T47D (cell line): ENCODE measurements around the gene RET.

ENCODE experiments used
- DNase-seq, 2 experiments: peaks; one replicate each; pipeline versions ENCODE4 v3.0.0 to v3.0.0-alpha.2; 2011 to 2012; ENCODE audit warnings: low read depth in 1 of 2, low spot score in 1 of 2
- JUND ChIP-seq: IDR thresholded peaks from 2 replicates; pipeline ENCODE4 v1.6.1; 2012; ENCODE audit warnings: low read depth
- in situ Hi-C: cut with HindIII; loops from 2 replicates; pipeline ENCODE4 v1.10.0; 2016; ENCODE audit warnings: low sequenced_read_pairs, low pct_unique_long_range_greater_than_20kb

The RET gene

DNA sequence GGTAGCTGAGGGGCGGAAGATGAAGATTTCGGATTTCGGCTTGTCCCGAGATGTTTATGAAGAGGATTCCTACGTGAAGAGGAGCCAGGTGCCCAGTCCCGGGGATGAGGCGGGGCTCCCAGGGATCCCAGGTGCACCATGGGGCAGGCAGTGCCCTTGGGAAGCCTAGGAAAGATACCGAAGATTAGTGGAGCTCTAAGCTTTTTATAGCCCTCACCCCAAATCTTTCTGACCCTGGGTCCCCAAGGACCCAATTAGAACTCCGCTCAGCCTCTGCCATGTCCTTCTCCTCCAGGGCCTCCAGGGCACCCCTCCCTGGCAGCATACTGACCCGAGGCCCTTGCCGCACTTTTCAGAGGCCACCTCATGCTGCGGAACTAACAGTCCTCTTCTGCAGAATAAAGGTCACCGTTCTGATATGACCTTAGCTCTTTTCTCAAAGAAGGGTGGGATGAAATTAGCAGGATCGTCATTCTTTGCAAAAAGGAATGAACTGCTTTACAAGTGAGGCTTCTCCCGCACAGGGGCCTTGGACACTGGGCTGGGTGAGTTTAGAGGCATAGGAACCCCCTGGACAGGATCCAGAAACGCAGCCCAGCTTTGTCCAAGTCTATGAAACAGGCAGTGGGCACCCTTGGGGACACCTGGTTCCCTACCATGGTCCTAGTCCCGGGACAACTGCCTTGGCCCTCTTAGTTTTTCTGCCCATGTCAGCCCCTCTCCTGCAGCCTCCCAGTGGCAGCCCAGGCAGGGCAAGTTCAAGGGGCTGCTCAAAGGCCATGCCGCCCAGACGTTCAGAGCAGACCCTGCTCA, 43.5 kb downstream of the RET start:
- in situ Hi-C loops = no loop called here
- no peak for TF ChIP-seq JUND

DNA sequence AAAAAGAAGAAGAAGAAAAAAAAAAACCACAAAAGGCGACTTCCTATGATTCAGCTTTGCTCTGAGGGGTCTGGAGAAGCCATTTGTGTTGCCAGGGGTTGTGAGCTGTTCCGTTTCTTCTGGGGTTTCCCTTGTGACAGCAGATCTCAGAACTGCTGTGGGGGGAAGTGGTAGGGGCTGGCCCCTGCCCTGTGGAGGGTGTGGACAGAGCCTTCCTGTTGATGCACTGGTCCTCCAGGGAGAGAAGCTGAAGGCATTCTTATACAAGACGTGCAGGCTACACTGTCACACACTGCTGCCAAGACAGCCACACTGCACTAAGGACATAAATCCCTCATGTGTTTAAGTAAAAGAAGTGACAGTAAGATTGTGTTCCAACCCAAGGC, 44.1 kb downstream of the RET start:
- DNase-seq = no peak
- no peak for TF ChIP-seq JUND
- in situ Hi-C loops = no loop called here

More for the DNA sequence above, 43.5 kb downstream of the RET start:
- DNase-seq = no peak

DNA sequence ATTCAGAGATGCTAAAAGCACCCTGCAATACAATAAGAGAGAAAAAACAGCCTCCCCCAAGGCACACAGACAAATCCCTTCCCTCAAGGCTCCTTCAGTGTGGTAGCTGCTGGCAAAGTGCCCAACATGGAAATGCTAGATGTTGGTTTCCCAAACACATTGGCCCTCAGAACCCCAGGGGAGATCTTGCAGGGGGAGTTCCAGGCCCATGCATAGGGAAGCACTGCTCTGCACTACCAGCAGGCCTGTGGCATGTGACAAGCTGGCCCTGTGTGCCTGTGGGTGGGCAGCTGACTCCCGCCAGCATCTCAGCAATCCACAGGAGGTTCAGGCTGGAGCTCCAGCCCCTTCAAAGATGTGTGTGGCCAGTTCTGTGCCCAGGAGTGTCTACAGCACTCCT, 44.6 kb downstream of the RET start:
- in situ Hi-C loops = no loop called here
- no peak for DNase-seq
- TF ChIP-seq JUND = no peak

DNA sequence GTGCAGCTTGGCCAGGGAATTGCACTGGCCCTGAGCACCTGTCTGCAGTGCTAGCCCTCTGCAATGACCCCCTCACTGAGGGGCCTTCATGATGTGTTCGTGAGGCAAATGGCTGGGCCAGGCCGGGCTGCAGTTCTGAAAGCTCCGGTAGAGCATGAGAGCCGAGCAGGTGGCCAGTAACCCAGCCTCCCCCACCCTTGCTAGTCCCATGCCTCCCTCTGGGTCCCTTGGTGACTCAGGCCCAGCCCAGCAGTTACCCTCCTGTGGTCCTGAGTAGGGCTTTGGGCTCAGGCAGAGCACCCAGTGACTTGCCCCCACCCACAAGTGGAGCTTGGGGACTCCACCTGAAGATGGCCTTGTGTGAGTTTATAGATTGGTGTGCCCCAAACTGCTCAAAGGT, 45.2 kb downstream of the RET start:
- in situ Hi-C loops = no loop called here
- TF ChIP-seq JUND = no peak
- DNase-seq = no peak

DNA sequence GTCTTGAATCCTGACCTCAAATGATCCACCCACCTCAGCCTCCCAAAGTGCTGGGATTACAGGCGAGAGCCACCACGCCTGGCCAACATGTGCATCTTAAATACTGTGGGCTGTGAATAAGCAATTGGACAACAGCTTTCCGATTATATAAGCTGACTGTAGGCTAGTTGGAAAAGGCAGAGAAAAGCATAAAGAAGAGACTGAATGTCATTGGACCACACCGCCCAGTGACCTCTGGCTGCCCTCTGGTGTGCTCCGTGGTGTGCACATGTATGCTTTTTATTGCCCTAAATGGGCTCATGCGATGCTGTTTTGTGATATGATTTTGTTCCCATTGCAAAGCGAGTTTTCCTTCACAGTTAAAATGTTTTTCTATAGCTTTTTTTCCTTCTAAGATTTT, 46.0 kb downstream of the RET start:
- in situ Hi-C loops = no loop called here
- no peak for DNase-seq

DNA sequence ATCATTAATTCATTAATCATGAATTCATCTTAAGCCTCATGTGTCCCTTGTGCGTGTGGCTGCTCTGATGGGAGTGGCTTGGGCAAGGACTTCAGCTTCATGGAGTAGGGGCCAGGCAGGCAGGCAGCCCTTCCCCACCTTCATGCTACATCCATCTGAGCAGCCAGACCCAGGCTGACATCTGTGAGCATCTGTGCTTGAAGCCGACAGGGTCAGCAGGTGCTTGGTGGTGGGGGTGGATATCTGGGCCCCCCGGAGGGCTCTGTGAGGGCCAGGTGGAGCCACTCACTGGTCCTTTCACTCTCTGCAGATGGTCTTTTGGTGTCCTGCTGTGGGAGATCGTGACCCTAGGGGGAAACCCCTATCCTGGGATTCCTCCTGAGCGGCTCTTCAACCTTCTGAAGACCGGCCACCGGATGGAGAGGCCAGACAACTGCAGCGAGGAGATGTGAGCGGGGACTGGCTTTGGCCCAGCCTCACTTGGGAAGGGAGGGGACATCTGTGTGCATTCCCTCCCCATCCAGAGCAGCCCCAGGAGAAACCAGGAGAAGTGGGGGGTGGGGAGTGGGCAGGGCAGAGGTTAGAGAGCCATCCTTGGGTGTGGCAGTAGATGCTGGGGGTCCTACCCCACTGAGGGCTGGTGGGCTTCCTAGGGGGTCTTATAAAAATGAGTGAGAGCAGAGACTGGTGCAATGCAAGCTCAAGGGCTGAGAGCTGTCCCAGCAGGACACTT, 46.7 kb downstream of the RET start:
- DNase-seq = no peak
- no peak for TF ChIP-seq JUND
- in situ Hi-C loops = no loop called here

More for the DNA sequence above, 46.0 kb downstream of the RET start:
- TF ChIP-seq JUND = no peak

DNA sequence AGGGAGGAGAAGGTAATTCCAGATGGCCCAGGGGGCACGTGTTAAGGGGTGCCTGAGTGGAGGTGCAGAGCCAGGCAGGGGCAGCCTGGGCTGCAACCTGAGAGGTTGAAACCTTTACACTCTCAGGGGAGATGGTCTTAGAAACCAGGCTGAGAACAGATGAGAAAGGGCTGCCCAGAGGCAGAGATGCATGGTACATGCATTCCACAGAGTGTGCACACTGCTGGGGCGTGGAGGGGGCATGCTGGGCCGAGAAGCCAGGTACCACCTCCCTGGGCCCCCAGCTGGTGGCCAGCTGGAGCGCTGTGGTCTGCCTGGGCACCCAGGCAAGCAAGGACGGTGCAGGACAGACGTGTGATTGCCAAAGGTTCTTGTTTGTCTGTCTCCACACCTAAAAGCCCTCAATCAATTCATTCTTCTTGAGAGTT, 47.2 kb downstream of the RET start:
- DNase-seq = no peak
- in situ Hi-C loops = no loop called here
- no peak for TF ChIP-seq JUND

DNA sequence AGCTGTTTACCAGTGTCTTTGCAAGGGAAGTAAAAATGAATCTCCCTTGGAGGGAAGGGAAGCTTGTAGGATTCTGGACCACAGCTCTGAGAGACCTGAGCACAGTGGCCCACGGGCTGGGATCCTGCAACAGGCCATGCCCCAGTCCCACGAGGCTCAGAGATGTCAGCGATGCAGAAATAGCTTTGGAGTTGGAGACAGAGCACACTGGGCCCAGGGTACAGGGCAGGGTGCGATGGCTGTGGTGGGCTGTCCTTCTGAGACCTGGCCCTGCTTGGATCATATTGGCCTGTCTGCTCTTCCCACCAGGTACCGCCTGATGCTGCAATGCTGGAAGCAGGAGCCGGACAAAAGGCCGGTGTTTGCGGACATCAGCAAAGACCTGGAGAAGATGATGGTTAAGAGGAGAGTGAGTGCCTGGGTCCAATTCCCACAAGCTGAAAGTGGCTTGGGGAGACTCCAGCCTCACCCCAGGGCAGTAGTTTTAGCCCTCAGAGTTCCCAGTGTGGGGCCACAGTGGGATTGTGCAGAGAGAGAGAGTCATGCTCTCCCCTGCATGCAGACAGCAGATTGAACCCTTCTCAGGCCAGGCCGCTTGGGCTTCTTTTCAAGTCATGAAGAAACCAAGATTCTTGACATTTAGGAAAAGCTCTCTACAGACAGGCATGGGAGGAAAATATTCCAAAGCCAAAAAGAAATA, 47.9 kb downstream of the RET start:
- no peak for DNase-seq
- no peak for TF ChIP-seq JUND
- in situ Hi-C loops = no loop called here

DNA sequence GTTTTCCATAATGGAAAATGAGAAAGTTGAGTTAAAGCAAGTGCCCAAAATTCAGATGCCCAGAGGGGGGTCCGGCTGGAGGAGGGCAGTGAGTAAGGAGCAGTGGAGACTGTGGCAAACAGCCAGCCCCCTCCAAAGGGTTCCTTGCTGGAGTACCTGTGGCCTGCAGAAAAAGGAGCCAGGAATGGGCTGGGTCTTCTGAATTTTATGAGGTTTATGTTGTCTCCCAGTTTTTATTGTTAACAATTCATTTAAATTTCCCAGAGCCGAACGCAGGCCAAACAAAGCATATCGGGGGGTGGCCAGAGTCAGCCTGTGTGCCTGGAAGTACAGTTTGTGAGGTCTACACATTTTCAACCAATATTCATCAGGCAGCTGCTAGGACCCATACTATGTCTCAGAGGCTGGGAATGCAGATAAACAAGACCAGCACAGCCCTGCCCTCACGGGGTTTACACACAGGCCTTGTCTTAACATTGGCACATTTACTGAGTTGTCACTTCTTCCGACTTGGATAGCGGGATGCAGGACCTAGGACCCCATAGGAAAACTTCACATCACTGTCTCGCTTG, 48.5 kb downstream of the RET start:
- in situ Hi-C loops = no loop called here
- no peak for TF ChIP-seq JUND

DNA sequence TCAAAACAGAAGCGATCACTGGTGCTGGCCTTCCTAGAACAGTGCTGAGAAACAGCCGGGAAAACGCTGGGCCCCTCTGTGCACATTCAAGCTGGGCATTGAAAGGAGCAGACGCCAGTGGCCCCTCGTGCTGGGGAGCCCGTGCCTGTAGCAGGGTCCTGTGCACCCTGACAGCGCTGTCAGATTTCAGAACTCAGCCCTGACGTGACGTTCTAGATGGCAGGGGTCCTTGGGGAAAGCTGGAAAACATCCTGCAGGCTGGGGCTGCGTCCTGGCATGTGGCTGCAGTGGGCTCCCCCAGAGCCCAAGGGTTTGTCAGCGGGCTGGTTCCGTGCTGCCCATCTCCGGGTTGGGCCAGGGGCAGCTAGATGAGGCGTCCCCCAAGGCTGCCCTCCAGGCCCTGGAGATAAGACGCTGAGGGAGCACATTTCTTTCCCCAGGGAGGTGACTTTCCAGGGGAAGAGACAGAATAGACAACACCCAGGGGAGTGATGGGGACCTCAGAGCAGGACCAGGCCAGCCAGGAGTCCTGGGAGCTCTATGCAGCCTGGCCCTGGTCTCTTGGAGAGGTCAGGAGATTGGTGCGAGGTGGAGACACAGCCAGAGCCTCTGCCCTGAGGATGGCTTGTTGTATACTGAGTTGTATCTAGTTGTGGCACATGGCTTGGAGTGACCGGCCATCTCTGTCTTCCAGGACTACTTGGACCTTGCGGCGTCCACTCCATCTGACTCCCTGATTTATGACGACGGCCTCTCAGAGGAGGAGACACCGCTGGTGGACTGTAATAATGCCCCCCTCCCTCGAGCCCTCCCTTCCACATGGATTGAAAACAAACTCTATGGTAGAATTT, 49.2 kb downstream of the RET start:
- in situ Hi-C loops = no loop called here
- no peak for TF ChIP-seq JUND
- DNase-seq = no peak

More for the DNA sequence above, 48.5 kb downstream of the RET start:
- no peak for DNase-seq

DNA sequence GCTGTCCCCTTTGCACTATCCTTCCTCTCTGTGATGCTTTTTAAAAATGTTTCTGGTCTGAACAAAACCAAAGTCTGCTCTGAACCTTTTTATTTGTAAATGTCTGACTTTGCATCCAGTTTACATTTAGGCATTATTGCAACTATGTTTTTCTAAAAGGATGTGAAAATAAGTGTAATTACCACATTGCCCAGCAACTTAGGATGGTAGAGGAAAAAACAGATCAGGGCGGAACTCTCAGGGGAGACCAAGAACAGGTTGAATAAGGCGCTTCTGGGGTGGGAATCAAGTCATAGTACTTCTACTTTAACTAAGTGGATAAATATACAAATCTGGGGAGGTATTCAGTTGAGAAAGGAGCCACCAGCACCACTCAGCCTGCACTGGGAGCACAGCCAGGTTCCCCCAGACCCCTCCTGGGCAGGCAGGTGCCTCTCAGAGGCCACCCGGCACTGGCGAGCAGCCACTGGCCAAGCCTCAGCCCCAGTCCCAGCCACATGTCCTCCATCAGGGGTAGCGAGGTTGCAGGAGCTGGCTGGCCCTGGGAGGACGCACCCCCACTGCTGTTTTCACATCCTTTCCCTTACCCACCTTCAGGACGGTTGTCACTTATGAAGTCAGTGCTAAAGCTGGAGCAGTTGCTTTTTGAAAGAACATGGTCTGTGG, 50.0 kb downstream of the RET start:
- TF ChIP-seq JUND = no peak
- in situ Hi-C loops = no loop called here
- no peak for DNase-seq
